WERI-Rb-1 (cell line): ENCODE data around the gene SYS1.
A peak's percentile ranks its signal among the peaks of the same experiment; 100 is the strongest.

Experiments used
- DNase-seq: peaks from one replicate; pipeline ENCODE4 v3.0.0-alpha.2; 2020
- H3K27ac ChIP-seq: fragments of 250-450 bp; sonication (Bioruptor Pico); 2 replicates; pipeline ENCODE4 v1.5.1; 2020; ENCODE audit warnings: mild to moderate bottlenecking, moderate library complexity
- H3K27me3 ChIP-seq: fragments of 250-450 bp; sonication (Bioruptor Pico); 2 replicates; pipeline ENCODE4 v1.5.1; 2021; ENCODE audit warnings: mild to moderate bottlenecking, low read depth, moderate library complexity; ENCODE audit not compliant: insufficient read depth, severe bottlenecking
- H3K36me3 ChIP-seq: fragments of 250-450 bp; sonication (Bioruptor Pico); 2 replicates; pipeline ENCODE4 v1.5.1; 2020; ENCODE audit warnings: mild to moderate bottlenecking, moderate library complexity
- H3K4me3 ChIP-seq: 2 replicates; pipeline ENCODE4 v1.5.1; 2011; ENCODE audit warnings: low read depth, mild to moderate bottlenecking, control low read depth, low read length
- H3K9me3 ChIP-seq: fragments of 250-450 bp; sonication (Bioruptor Pico); 2 replicates; pipeline ENCODE4 v1.5.1; 2021; ENCODE audit warnings: mild to moderate bottlenecking, moderate library complexity; ENCODE audit not compliant: severe bottlenecking
- TF ChIP-seq, protein P1 (sequence below): IDR thresholded peaks from 2 replicates; pipeline ENCODE4 v1.5.1; 2011; ENCODE audit warnings: low read depth, mild to moderate bottlenecking, control low read depth, inconsistent platforms, low read length

The SYS1 gene

DNA sequence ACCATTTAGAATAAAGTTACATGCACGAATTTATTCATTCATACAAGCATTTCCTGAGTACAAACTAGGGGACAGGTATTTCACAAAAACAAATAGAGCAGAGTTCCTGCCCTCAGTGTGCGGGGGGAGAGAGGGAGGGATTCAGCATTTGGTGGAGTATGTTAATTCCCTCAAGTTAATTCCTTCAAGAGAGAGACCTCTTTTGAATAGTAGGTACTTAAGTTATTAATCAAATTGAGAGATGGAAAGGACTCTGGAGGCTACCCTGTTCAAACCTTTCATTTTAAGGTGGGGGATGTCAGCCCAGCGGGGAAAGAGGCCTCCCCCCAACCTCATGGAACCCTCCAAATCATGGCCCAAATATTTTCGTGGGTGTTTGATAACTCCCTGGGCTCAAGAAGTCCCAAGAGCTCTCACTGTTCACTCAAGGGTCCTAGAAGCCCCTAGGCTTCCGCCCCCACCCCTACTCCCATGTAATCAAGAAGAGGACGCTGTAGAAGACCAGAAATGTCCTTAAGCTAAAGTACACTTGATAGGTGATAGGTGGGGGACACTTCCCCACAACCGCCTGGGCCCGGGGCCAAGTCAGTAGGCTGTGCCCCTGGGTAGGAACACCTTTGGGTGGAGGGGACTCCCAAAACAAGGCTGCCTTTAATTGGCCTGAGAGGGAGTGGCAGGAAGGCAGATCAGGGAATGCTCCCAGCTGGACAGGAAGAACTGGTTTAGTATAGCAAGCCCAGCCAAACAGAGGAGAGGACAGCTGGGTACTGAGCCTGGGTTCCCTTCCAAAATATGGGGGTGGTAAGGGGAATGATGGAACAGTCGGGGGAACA is 17.6 kb upstream of the SYS1 start:
- DNase-seq: no peak
- peak overlapping the region; percentile 69 for H3K27ac ChIP-seq
- H3K36me3 ChIP-seq: peaks cover 14% of the 10 kb centered on the region
- no peak overlapping the region for H3K4me3 ChIP-seq
- H3K27me3 ChIP-seq: no peaks in the 10 kb centered on the region
- TF ChIP-seq, protein P1, sequence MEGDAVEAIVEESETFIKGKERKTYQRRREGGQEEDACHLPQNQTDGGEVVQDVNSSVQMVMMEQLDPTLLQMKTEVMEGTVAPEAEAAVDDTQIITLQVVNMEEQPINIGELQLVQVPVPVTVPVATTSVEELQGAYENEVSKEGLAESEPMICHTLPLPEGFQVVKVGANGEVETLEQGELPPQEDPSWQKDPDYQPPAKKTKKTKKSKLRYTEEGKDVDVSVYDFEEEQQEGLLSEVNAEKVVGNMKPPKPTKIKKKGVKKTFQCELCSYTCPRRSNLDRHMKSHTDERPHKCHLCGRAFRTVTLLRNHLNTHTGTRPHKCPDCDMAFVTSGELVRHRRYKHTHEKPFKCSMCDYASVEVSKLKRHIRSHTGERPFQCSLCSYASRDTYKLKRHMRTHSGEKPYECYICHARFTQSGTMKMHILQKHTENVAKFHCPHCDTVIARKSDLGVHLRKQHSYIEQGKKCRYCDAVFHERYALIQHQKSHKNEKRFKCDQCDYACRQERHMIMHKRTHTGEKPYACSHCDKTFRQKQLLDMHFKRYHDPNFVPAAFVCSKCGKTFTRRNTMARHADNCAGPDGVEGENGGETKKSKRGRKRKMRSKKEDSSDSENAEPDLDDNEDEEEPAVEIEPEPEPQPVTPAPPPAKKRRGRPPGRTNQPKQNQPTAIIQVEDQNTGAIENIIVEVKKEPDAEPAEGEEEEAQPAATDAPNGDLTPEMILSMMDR: no peak
- no peaks in the 10 kb centered on the region for H3K9me3 ChIP-seq

DNA sequence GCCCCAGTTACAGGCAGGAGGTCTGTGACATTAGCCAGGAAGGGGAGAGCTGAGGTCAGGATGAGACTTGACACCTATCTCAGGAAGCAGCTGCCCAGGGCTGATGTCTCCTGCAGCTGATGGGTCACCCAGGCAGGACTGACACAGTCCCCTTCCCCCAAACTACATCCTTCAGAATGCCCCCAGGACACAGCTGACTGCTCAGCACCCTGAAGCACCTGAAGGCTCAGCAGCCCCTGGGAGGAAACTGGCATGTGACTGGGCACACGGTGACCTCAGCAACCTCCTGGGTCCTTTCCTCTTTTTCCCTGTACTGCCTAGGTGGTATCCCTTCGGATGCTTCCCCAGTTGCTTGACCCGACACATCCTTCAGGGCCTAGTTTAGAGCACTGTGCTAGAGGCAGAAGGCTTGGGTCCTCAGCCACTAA is 16.7 kb upstream of the SYS1 start:
- H3K9me3 ChIP-seq: no peaks in the 10 kb centered on the region
- no peak for DNase-seq
- no peaks in the 10 kb centered on the region for H3K27me3 ChIP-seq
- H3K36me3 ChIP-seq: peaks cover 7% of the 10 kb centered on the region
- no peak overlapping the region; the same call in 1 of the 2 replicates for H3K27ac ChIP-seq
- TF ChIP-seq, protein P1: no peak
- no peak overlapping the region; the same call in 1 of the 2 replicates for H3K4me3 ChIP-seq

DNA sequence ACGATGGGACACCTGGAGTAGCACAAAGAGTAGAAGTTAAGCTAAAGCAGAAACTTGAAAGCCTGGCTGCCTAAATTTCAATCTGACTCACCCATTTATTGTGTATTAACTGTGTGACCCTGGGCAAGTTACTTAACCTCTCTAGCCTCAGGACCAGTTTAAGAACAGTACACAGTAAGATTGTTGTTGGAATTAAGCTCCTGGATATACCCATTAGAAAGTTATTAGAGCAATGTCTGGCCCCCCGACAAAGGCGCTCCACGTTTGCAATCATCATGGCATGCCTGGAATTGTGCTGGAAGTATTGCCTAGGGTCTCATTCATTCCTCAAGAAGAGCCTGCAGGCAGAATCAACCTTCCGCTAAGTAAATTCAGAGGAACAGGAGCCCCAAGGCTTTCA is 16.1 kb upstream of the SYS1 start:
- TF ChIP-seq, protein P1: no peak
- H3K27me3 ChIP-seq: no peaks in the 10 kb centered on the region
- peak overlapping the region; percentile 76 for H3K4me3 ChIP-seq
- no peak for DNase-seq
- H3K9me3 ChIP-seq: no peaks in the 10 kb centered on the region
- H3K27ac ChIP-seq: no peak overlapping the region; the same call in 1 of the 2 replicates
- peaks cover 7% of the 10 kb centered on the region for H3K36me3 ChIP-seq

DNA sequence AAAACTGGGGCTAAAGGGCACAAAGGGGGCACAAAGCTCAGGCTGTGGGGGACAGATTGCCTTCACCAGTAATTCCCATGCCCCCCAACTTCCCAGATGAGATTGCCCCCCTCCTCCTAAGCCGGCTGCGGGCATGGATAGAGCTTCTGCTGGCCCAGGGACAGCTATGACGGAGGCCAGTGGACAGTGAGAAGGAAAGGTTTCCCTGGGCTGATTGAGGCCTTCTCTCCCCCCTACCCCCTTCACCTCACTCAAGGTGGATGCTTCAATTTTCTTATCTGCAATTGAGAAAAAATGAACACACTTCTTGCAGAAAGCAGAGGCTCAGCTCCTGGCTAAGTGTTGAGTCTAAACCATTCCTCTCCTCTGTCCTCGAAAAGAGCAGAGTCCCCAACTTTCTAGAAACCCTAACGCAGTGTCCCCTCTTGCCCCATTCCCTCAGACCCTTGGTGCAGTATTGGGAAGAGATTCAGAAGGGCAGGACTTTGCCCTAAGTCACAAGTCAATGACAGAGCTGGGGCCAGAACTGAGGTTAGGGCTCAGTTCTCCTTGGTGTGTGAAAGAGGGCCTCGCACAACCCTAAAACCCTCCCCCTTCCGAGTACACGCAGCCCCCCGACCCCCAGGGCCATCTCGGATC is 15.5 kb upstream of the SYS1 start:
- no peak for DNase-seq
- Histone ChIP-seq H3K4me3 (peak overlapping the region; percentile 76), H3K9me3 (no peaks in the 10 kb centered on the region), H3K27me3 (no peaks in the 10 kb centered on the region), H3K27ac (peak overlapping the region; percentile 88), H3K36me3 (peaks cover 7% of the 10 kb centered on the region)
- TF ChIP-seq, protein P1: no peak

DNA sequence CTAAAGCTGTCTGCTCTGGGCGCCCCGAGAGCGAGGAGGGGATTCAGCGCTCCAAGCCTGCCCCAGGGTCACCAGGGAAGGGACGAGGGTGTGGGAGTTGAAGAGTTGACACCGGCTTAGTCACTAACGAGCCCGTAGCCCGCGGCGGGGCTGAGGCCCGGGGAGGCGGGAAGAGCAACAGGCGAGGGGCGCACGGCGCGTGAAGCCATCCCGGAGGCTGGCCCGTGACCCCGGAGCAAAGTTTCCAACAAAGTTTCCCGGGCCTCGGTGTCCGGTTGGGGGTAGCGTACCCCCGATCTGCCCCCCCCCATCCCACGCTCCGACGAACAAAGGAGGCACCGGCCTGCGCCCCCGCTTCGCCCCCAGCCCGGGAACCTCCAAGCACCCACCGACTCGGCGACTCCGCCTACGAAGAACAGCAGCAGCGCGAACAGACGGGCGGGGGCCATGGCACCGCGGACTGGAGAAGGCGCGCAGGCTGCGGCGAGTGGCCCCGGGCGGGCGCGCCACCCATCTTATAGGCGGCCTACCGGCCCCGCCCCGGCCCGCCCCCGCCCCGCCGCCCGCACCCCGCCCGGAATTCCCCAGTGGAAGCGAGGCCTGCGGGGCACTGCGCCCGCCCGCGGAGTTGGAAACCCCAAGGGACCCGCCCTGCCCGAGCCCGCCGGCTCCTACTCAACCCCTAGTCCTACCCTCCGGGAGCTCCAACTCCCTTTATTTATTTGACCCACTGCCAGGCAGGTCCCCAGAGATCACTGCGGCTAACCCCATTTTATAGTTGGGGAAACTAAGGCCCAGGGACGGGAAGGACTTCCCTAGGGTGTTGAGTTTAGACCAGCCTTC is 14.8 kb upstream of the SYS1 start, which contains the start of gene SDC4:
Gene SDC4, minus strand, starts transcription at position 489 of the 843 bp plus-strand sequence. Its CDS starts 40 bp downstream, at position 449.
- peaks cover 4% of the 10 kb centered on the region for H3K36me3 ChIP-seq
- TF ChIP-seq, protein P1: no peak
- peak; percentile 63 for DNase-seq
- no peaks in the 10 kb centered on the region for H3K27me3 ChIP-seq
- peak within 1 kb of the TSS; percentile 76 for H3K4me3 ChIP-seq
- H3K27ac ChIP-seq: peak within 1 kb of the TSS; percentile 88
- no peaks in the 10 kb centered on the region for H3K9me3 ChIP-seq
